ENCODE measurements around the gene DOCK4.

DOCK4 gene

GRCh38 chr7:112137141-112138101 is 68.8 kb downstream of the DOCK4 start:
- H3K36me3 ChIP-seq (ENCODE audit: control insufficient read depth in 2 of 2, insufficient read depth in 2 of 2, low read length in 2 of 2): no peaks in the 10 kb centered on the region
- H3K4me1 ChIP-seq (ENCODE audit: control insufficient read depth in 2 of 2, insufficient read depth in 2 of 2, low read length in 2 of 2): peaks cover 0 to 5% of the 10 kb centered on the region in 2 donors
- no peak overlapping the region for H3K27ac ChIP-seq (ENCODE audit: low read depth in 2 of 2, low read length in 2 of 2)

GRCh38 chr7:112136271-112137008 is 69.8 kb downstream of the DOCK4 start:
- no peak overlapping the region for H3K9ac ChIP-seq (ENCODE audit: low read depth in 1 of 2, low read length in 2 of 2)
- H3K4me3 ChIP-seq (ENCODE audit: low read length in 2 of 2): no peak overlapping the region
- H3K4me1 ChIP-seq (ENCODE audit: control insufficient read depth in 2 of 2, insufficient read depth in 2 of 2, low read length in 2 of 2): peaks cover 0 to 5% of the 10 kb centered on the region in 2 donors
- no peaks in the 10 kb centered on the region for H3K9me3 ChIP-seq (ENCODE audit: control insufficient read depth in 2 of 2, low read length in 2 of 2)
- no peak overlapping the region for H3K27ac ChIP-seq (ENCODE audit: low read depth in 2 of 2, low read length in 2 of 2)
- H3K36me3 ChIP-seq (ENCODE audit: control insufficient read depth in 2 of 2, insufficient read depth in 2 of 2, low read length in 2 of 2): no peaks in the 10 kb centered on the region
- H3K27me3 ChIP-seq (ENCODE audit: control insufficient read depth in 2 of 2, insufficient read depth in 2 of 2, low read length in 2 of 2): no peaks in the 10 kb centered on the region

More at GRCh38 chr7:112137141-112138101, 68.8 kb downstream of the DOCK4 start:
- H3K4me3 ChIP-seq (ENCODE audit: low read length in 2 of 2): no peak overlapping the region
- no peaks in the 10 kb centered on the region for H3K27me3 ChIP-seq (ENCODE audit: control insufficient read depth in 2 of 2, insufficient read depth in 2 of 2, low read length in 2 of 2)
- H3K9ac ChIP-seq (ENCODE audit: low read depth in 1 of 2, low read length in 2 of 2): no peak overlapping the region
- H3K9me3 ChIP-seq (ENCODE audit: control insufficient read depth in 2 of 2, low read length in 2 of 2): no peaks in the 10 kb centered on the region

- Histone ChIP-seq H3K9ac (ENCODE audit: low read depth in 1 of 2, low read length in 2 of 2) (no peak overlapping the region), H3K4me1 (ENCODE audit: control insufficient read depth in 2 of 2, insufficient read depth in 2 of 2, low read length in 2 of 2) (peaks cover 0 to 5% of the 10 kb centered on the region in 2 donors), H3K27ac (ENCODE audit: low read depth in 2 of 2, low read length in 2 of 2) (no peak overlapping the region), H3K9me3 (ENCODE audit: control insufficient read depth in 2 of 2, low read length in 2 of 2) (no peaks in the 10 kb centered on the region), H3K27me3 (ENCODE audit: control insufficient read depth in 2 of 2, insufficient read depth in 2 of 2, low read length in 2 of 2) (no peaks in the 10 kb centered on the region), H3K36me3 (ENCODE audit: control insufficient read depth in 2 of 2, insufficient read depth in 2 of 2, low read length in 2 of 2) (no peaks in the 10 kb centered on the region), H3K4me3 (ENCODE audit: low read length in 2 of 2) (no peak overlapping the region)
Observed at GRCh38 chr7:112135815-112136214, 70.4 kb downstream of the DOCK4 start.

- H3K4me1 ChIP-seq (ENCODE audit: control insufficient read depth in 2 of 2, insufficient read depth in 2 of 2, low read length in 2 of 2): peaks cover 0 to 5% of the 10 kb centered on the region in 2 donors
Observed at GRCh38 chr7:112134039-112134438, 72.2 kb downstream of the DOCK4 start.

GRCh38 chr7:112133328-112133727 is 72.9 kb downstream of the DOCK4 start:
- Histone ChIP-seq H3K4me3 (ENCODE audit: low read length in 2 of 2) (no peak overlapping the region), H3K36me3 (ENCODE audit: control insufficient read depth in 2 of 2, insufficient read depth in 2 of 2, low read length in 2 of 2) (no peaks in the 10 kb centered on the region), H3K27ac (ENCODE audit: low read depth in 2 of 2, low read length in 2 of 2) (no peak overlapping the region), H3K9me3 (ENCODE audit: control insufficient read depth in 2 of 2, low read length in 2 of 2) (no peaks in the 10 kb centered on the region), H3K27me3 (ENCODE audit: control insufficient read depth in 2 of 2, insufficient read depth in 2 of 2, low read length in 2 of 2) (no peaks in the 10 kb centered on the region), H3K9ac (ENCODE audit: low read depth in 1 of 2, low read length in 2 of 2) (no peak overlapping the region), H3K4me1 (ENCODE audit: control insufficient read depth in 2 of 2, insufficient read depth in 2 of 2, low read length in 2 of 2) (peaks cover 0 to 5% of the 10 kb centered on the region in 2 donors)

More at GRCh38 chr7:112134039-112134438, 72.2 kb downstream of the DOCK4 start:
- no peak overlapping the region for H3K9ac ChIP-seq (ENCODE audit: low read depth in 1 of 2, low read length in 2 of 2)
- H3K36me3 ChIP-seq (ENCODE audit: control insufficient read depth in 2 of 2, insufficient read depth in 2 of 2, low read length in 2 of 2): no peaks in the 10 kb centered on the region
- no peak overlapping the region for H3K27ac ChIP-seq (ENCODE audit: low read depth in 2 of 2, low read length in 2 of 2)
- no peak overlapping the region for H3K4me3 ChIP-seq (ENCODE audit: low read length in 2 of 2)
- H3K9me3 ChIP-seq (ENCODE audit: control insufficient read depth in 2 of 2, low read length in 2 of 2): no peaks in the 10 kb centered on the region
- H3K27me3 ChIP-seq (ENCODE audit: control insufficient read depth in 2 of 2, insufficient read depth in 2 of 2, low read length in 2 of 2): no peaks in the 10 kb centered on the region

- Histone ChIP-seq H3K4me3 (ENCODE audit: low read length in 2 of 2) (no peak overlapping the region), H3K9me3 (ENCODE audit: control insufficient read depth in 2 of 2, low read length in 2 of 2) (no peaks in the 10 kb centered on the region), H3K36me3 (ENCODE audit: control insufficient read depth in 2 of 2, insufficient read depth in 2 of 2, low read length in 2 of 2) (no peaks in the 10 kb centered on the region), H3K27ac (ENCODE audit: low read depth in 2 of 2, low read length in 2 of 2) (no peak overlapping the region), H3K27me3 (ENCODE audit: control insufficient read depth in 2 of 2, insufficient read depth in 2 of 2, low read length in 2 of 2) (no peaks in the 10 kb centered on the region), H3K9ac (ENCODE audit: low read depth in 1 of 2, low read length in 2 of 2) (no peak overlapping the region), H3K4me1 (ENCODE audit: control insufficient read depth in 2 of 2, insufficient read depth in 2 of 2, low read length in 2 of 2) (peaks cover 0 to 1% of the 10 kb centered on the region in 2 donors)
Observed at GRCh38 chr7:112132051-112132694, 74.0 kb downstream of the DOCK4 start.

GRCh38 chr7:112130729-112131410 is 75.3 kb downstream of the DOCK4 start:
- Histone ChIP-seq H3K4me1 (ENCODE audit: control insufficient read depth in 2 of 2, insufficient read depth in 2 of 2, low read length in 2 of 2) (no peaks in the 10 kb centered on the region), H3K27me3 (ENCODE audit: control insufficient read depth in 2 of 2, insufficient read depth in 2 of 2, low read length in 2 of 2) (no peaks in the 10 kb centered on the region), H3K9ac (ENCODE audit: low read depth in 1 of 2, low read length in 2 of 2) (no peak overlapping the region), H3K9me3 (ENCODE audit: control insufficient read depth in 2 of 2, low read length in 2 of 2) (no peaks in the 10 kb centered on the region), H3K4me3 (ENCODE audit: low read length in 2 of 2) (no peak overlapping the region), H3K27ac (ENCODE audit: low read depth in 2 of 2, low read length in 2 of 2) (no peak overlapping the region), H3K36me3 (ENCODE audit: control insufficient read depth in 2 of 2, insufficient read depth in 2 of 2, low read length in 2 of 2) (no peaks in the 10 kb centered on the region)

- Histone ChIP-seq H3K27me3 (ENCODE audit: control insufficient read depth in 2 of 2, insufficient read depth in 2 of 2, low read length in 2 of 2) (no peaks in the 10 kb centered on the region), H3K36me3 (ENCODE audit: control insufficient read depth in 2 of 2, insufficient read depth in 2 of 2, low read length in 2 of 2) (no peaks in the 10 kb centered on the region), H3K27ac (ENCODE audit: low read depth in 2 of 2, low read length in 2 of 2) (no peak overlapping the region), H3K4me3 (ENCODE audit: low read length in 2 of 2) (no peak overlapping the region), H3K9ac (ENCODE audit: low read depth in 1 of 2, low read length in 2 of 2) (no peak overlapping the region), H3K9me3 (ENCODE audit: control insufficient read depth in 2 of 2, low read length in 2 of 2) (no peaks in the 10 kb centered on the region), H3K4me1 (ENCODE audit: control insufficient read depth in 2 of 2, insufficient read depth in 2 of 2, low read length in 2 of 2) (no peaks in the 10 kb centered on the region)
Observed at GRCh38 chr7:112129655-112130323, 76.4 kb downstream of the DOCK4 start.

Data from mucosa of rectum (tissue), 2 donors.